NT2/D1 (cell line): ENCODE data around the gene MTMR3.

Experiments used
- SUZ12 ChIP-seq: IDR thresholded peaks from 2 replicates; pipeline ENCODE4 v1.6.1; 2011; ENCODE audit not compliant: insufficient read length, insufficient read depth; ENCODE audit errors: extremely low read depth
- YY1 ChIP-seq: IDR thresholded peaks from 2 replicates; pipeline ENCODE4 v1.6.1; 2011; ENCODE audit not compliant: insufficient read length, insufficient read depth
- ZNF274 ChIP-seq: IDR thresholded peaks from 2 replicates; pipeline ENCODE4 v1.6.1; 2011; ENCODE audit warnings: mild to moderate bottlenecking, low read depth, low read length

- TF ChIP-seq ZNF274 (no peak), YY1 (no peak), SUZ12 (no peak)
These were observed 144.2 kb downstream of the MTMR3 start for GRCh38 chr22:30027169-30027568.
